NCI-H1417 (cell line): ENCODE results near the gene KERA.
"Not testable (repeated sequence)": the region's sequence is repeated elsewhere in the genome, so short reads cannot be mapped to it uniquely, and the experiment has no call there.

Source experiments
- DNase-seq, 3 experiments: peaks; one replicate each; lab custom pipeline; 2025; lab: John Stamatoyannopoulos, UW

KERA gene, protein sequence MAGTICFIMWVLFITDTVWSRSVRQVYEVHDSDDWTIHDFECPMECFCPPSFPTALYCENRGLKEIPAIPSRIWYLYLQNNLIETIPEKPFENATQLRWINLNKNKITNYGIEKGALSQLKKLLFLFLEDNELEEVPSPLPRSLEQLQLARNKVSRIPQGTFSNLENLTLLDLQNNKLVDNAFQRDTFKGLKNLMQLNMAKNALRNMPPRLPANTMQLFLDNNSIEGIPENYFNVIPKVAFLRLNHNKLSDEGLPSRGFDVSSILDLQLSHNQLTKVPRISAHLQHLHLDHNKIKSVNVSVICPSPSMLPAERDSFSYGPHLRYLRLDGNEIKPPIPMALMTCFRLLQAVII

DNA sequence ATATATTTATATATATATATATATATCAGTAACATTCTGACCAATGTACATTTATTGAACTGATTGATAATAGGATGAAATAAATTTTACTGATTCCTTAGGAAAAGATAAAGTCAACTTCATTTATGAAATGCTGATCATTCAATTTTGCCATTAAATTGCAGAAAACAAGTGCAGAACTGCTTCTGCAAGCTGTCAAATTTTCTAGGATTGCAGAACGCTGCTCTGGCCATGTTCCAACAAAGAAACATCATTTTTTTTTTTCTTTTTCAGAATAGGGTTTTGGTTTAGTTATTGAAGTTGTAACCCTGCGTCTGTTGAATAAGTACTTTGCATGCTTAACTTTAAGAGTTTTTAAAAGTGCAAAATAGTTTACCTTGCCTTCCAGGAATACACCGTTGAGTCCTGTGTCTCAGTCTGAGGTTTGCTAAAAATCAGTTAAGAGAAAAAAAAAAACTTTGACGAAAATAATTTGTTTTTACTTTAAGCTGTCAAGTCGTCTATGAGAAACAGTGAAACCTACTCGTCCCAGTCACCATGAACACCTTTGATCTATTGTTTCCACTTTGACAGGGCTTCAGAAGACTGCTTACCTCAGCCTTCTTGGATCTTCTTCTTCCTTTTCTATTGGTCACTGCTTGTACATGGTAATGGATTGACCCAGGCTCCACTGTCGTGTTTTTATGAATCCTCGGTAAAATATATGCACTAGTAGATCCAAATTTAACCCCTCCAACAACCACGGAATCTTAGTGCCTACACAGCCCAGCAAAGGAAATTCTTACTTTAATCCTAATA lies at the start of gene KERA:
KERA (minus strand) TSS at position 657 of the 798 bp plus-strand sequence. CDS start 1,743 bp downstream, outside the sequence.
- DNase-seq = no peak

DNA sequence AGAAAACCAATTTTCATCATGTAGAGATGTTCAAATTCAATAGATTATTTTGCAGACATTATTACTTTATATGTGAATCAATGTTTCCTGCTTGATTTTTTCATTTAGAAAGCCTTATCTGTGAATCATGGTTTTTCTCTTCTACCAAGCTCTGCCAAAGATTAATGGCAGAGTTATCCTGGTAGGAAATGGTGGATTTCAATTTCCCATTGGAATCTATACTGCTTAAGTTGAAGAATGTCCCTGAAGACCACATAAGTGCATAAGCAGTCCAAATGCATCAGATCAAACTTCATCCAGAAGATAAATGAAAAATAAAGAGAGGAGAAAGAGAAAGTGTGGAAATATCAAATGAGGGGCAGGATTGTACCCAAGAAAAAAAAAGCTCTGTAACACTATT lies 48.5 kb upstream of the KERA start:
- no peak for DNase-seq

DNA sequence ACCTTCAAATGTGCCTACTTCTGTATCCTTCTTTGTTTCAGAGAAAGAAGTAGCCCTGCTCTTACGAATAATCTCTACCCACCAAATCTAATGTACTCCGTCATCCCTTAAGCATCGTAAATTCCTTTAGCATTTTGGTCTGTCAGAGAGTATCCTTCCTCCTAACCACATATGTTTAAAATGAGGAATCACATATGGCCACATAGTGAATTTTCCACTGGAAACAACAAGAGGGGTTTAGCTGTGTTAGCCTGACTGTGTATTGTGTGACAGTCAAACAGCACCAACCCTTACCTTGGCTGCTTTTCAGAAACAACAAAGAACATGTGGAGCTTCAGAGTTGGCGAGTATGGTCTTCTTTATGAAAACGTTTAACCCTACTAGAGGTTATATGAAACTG lies 48.0 kb upstream of the KERA start:
- no peak for DNase-seq

DNA sequence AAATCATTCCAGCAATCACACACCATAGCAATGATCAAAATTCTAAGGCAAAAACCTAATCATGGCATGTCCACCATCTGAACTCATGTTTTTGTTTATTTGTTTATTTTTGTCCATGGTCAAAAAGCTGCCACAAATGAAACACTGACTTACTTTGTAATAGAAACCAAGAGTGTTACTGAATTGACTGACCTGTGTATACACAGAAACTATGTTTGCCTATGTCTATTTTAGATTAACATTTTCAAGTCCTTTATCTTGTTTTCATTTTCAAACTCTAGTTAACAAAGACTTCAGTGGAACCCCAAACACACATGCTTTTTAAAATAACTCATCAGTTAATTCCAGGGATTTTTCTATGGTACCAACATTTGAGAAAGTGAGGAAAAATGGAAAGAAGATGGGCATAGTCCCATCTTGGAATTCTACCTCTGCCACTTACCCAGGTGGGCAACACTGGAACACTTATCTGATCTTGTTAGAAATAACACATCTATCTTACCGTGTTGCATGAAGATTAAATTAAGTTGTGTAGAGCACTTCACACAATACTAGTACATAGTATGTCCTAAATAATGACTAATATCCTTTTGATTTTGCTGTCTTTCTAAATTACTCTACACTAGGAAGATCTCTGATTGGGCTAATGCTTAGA lies 47.1 kb upstream of the KERA start:
- DNase-seq = no peak

DNA sequence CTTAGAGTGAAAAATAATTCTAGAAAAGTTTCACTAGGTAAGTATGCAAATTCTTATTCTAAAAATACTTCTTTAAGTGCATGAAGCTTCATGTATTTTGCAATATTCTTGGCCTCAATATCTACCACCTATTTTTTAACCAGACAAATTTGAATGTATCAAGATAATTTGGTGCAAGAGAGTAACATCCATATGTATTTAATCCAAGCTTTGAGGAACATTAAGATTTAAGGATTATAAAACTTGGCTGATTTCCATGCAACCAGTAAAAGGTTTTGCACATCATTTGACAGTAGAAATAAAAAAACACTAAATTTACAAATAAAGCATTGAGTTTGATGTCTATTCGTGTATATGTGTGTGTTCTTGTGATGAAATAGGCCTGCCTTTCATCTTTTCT lies 45.8 kb upstream of the KERA start:
- DNase-seq = no peak

DNA sequence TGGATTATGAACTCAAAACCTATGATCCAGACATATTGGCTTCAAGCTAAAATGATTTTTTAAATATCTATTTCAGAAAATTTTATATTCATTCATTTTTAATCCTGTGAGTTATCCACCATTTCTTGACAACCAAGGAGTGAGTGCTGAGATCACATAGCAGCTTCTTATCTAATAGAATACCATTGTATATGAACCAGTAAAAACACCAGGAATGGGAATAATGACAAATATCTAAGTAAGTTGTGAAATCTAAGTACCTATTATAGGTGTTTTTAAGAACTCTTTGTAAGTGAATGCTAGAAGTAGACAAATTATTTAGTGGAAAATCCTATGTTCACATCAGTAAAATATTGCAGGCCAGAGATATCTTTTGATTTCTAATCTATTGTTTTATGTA lies 45.3 kb upstream of the KERA start:
- DNase-seq = no peak

DNA sequence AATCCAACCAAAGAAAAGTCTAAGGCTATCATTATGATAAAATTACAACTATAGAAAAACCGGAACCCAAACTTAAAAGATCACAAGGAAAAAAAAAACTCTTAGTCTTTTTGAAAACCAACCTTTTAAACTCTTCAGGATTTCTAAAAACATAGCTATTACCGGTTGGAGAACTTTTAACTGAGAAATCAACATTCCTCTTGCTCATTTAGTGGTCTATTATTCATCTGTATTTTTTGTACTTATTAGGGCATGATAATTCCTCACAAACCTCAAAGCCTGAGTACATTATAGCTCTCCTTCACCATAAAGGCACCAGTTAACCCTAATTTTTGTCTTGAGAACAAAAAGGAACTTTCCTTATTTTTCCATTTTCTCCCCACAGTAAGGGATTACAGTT lies 43.1 kb upstream of the KERA start:
- no peak for DNase-seq

DNA sequence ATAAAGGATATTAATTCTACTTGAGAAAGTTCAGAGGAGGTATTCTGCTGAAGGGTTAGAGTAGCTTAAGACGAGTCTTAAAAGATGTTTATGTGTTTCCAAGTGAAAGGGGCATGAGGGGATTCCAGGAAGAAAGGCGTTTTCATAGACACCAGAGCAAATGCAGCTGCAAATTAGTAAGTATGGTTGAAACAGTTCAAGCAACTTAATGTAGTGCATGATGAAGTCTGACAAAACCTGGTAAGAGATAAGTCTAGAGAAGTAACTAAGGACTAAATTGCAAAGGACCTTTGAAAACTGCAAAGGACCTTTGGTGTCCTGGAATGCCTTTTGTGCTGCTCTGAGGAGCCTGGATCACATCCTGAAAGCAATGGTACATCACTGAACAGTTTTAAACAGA lies 42.0 kb upstream of the KERA start:
- DNase-seq = no peak

DNA sequence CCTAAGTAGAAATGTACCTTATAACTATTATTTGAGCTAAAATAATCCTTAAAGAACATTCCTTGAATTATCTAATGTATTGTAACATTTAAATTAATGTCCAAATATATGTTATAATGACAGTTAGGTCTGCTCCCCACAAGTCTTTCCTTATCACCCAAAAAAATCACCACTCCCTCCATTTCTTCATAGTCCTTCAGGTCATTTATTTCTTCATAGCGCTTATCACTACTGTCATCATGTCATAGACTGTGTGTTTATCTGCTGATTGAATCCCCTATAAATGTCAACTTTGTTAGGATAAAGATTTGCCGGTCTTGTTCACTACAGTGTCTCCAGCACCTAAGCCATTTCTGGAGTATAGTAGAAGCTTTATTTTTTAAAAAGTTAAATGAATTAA lies 41.5 kb upstream of the KERA start:
- DNase-seq = no peak

DNA sequence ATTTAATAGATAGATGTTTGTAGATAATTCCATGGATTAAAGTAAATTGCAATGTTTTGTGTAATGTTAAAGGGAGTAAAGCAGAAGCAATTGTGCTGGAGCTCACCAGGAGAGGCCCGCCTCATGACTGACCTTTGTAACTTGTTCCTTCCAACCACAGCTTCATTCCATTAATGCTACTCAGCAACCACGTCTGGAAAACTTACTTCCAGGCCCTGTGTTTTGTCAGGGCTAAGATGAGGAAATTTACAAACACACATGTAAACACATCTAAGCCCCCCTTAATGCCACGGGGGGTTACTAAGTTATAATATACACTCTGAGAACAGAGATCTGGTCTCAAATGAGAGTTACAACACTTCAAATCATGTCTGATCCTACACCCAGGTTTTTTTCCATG lies 41.1 kb upstream of the KERA start:
- peak in 1 of 3 experiments; percentile 52 for DNase-seq

DNA sequence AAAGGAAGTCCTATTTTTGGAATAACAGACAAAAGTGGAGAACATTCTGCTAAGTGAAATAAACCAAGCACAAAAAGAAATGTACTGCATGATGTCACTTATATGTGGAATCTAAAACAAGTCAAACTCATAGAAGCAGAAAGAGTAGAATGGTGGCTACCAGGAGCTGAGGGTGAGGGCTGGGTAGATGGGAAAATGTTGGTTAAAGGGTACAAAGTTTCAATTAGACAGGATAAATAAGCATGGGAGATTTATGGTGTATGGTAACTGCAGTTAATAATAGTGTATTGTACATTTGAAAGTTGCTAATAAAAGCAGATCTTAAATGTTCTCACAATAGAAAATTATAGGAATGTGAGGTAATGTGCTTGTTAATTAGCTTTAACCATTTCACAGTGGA lies 40.6 kb upstream of the KERA start:
- DNase-seq = peak in 1 of 3 experiments; percentile 52

DNA sequence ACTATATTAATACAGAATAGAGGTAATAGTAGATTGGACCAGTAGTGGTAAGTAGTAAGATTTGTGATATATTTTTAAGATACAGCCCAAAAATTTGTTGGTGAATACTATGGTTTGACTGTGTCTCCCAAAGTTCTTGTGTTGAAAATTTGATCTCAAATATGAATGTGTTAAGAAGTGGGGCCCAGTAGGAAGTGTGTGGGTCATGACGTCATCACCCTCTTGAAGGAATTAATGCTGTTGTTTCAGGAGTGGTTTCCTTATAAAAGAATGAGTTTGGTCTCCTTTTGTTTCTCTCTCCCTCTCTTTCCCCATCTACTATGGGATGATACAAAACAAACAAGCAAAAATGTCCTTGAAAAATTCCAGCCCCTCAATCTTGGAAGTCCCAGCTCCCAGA lies 37.1 kb upstream of the KERA start:
- no peak for DNase-seq

DNA sequence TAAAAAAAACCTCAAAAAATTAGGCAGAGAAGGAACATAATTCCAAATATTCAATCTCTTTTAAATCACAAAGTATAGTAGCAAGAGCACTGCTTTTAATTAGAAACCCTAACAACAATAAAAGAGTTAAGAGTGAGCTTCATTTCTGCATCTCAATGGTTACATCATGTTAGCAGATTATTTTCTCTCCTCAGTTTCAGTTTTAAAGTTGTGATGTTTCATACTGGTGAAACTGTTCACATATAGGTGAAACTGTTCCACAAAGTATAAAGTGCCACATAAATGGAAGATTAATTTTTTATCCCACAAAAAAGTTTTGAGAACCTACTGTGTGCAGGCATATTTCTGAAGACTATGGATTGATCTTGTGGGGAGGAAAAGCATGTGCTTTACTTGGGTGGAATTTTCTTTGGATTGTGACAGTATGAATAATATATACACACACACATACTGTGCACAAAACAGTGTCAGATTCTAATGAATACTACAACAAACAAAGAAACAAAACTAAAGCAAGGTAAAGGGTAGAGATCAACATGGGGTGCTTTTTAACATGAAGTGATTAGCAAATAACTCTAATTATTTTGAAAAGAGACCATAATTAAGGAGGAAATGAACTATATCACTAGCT lies 36.3 kb upstream of the KERA start:
- no peak for DNase-seq

DNA sequence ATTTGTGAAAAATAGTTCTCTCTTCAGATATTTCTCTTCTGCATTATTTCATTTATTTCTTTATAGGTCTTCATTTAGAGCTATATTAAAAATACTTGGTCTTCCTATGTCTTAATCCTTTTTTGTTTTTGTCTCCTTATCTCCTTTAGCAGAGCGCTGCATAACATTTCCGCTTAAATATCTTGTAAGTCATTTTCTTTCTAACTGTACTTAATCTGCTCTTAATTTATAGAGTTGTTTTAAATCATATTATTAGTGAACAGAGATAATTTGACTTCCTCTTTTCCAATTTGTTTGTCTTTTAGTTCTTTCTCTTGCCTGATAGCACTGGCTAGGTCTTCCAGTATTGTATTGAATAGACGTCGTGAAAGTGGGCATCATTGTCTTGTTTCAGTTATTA lies 35.5 kb upstream of the KERA start:
- DNase-seq = no peak

DNA sequence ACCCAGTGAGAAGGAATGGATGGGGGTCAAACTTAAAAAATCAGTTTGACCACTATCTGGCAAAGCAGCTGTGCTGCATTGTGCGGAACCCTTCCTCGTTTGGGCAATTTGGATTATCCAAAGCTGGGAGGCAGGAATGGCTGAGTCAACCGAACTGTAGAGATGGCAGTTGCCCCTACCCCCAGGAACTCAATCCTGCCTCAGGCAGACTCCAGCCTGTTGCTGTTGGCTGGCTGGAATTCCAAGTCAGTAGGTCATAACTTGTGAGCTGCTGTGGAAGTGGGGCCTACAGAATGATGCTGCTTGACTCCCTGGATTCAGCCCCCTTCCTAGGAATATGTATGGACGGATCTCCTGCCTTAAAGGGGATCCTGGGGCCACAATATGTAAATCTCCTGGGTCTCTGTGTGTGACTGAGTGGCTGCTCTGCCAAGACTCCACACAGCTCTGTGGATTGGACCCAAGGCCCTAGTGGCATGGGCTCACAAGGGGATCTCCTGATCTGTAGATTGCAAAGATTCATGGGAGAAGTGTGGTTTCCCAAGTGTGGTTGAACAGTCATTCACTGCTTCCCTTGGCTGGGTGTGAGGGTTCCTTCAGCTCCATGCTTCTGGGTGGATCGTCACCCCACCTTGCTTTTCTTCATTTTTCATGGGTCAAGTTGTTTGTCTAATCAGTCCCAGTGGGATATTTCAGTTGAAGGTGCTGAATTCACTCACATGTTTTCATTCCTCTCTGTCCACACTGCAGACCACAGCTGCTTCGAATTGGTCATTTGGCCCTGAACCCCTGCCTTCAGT lies 34.3 kb upstream of the KERA start:
- DNase-seq = no peak

DNA sequence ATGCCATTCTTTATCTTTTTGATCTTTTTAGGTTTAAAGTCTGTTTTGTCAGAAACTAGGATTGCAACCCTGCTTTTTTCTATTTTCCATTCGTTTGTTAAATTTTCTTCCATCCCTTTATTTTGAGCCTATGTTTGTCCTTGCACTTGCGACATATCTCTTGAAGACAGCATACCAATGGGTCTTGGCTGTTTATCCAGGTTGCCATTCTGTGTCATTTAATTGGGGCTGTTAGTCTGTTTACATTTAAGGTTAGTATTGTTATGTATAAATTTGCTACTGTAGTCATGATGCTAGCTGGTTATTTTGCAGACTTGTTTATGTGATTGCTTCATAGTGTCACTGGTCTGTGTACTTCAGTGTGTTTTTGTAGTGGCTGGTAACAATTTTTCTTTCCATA lies 32.1 kb upstream of the KERA start:
- DNase-seq = not testable (repeated sequence)

DNA sequence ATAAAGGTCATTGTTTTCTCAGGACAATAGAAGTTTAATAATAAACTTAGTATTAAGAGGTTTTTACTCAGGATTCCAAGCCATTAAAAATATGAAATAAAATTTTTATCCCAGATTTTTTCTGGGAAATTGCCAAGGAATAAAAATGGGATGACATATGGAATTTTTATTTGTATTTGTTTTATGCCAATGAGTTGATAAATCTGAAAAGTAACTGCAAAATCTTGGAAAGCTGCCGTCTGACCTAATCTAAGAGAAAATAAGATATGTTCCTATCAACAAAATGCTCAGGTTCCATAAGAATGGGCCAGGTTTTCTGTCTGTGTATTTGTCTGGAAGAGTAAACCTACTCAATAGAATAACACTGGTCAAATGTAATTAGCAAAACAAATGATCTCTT lies 22.2 kb upstream of the KERA start:
- no peak for DNase-seq

DNA sequence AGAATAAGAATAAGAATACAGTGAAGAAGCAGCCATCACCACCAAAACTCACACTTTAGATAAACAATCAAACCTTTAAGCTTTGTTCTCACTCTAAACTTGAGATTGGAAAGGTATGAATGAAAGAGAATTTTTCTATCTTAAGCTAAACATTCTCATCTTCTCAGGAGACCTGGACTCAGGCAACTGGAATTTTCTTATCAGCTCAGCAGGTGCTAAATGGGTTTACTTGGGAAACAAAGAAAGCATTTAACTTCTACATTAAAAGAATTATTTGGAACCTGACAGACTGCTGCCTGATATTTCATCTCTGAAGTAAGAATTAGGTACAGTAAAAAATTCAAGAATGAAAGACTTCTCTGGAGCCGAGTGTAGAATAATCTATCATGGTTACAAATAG lies 20.7 kb upstream of the KERA start:
- DNase-seq = no peak

DNA sequence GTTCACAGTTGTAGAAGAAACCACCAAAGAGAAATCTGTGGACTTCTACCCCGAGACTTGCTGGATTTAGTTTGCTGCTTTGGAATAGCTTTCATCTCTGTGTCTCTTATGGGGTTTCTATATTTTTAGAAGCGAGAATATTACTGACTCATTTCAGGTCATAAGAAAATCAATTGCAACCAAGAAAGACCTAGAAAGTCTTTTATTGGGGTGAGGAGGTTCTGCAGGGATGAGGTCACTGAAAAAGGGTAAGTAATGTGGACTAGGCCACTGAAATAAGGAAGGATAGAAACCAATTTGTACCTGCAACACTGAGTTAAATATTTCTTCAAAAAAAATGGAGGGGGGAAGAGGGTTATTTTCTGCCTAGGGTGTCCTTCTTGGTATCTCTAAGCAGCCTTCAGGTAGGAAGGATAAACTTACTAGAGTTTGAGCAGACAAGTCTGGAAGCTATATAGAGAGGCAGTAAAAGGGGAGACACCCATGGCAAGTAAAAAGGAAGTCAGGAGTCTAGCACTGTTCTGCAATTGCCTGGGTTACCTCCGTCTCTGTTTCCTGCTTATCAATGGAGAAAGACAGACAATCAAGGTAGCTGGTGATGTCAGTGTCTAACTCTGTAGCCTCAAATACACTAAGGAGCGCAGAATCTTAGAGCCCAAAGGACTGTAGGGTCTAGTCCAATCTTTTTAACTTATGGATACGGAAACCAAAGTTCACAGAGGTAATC lies 19.6 kb upstream of the KERA start:
- no peak for DNase-seq

DNA sequence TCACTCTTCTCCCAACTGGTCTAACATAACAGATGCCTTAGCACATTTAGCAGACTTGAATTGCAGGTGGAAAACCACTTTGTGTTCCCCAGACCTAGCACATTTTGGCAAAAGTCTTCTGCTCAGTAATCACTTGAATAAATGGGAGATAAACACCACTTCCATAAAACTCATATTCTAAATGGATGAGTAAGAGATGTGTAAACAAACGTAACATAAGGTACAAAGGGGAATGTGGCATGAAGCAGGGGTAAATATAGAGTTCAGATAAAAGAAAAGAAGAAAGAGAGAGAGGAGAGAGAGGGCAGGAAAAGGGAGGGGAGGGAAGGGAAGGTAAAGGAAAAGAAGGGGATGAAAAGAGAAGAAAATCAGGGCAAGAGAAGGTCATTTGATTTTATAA lies 17.0 kb upstream of the KERA start:
- no peak for DNase-seq

DNA sequence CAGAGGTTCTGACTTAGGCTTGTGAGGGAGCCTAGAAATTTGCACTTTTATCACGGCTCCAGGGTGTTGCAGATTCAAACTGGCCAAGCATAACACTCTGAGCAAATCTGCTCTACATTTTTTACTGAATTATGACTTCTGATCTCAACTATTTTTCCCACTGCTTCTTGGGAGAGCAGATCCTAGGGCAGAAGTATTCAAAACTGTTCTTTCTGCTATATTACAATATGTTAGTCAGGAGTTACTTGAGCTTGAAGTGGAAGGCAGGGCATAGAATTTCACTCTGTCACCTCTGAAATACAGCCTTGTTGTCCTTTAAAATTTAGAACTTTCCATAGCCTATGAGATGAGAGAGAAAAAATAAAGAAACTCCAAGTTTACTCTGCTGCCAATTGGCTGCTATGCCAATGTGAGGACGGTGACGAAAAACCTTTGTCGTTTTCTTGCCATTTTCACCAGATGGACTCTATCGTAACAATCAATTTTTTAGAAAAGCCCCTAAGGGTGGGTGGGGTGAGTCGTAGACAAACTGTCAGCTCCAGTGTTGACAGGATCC lies 16.4 kb upstream of the KERA start:
- no peak for DNase-seq
